Hematopoietic multipotent progenitor cell treated with erythropoietin and hydrocortisone succinate and interleukin-3 and kit ligand, for 15 days (in vitro differentiated cells): ENCODE measurements around the gene SYNM.

Experiments
- DNase-seq: peaks from one replicate; pipeline ENCODE4 v3.0.0-alpha.2; 2015; ENCODE audit warnings: low spot score

The SYNM gene

GRCh38 chr15:99169769-99170311 is 65.0 kb downstream of the SYNM start:
- DNase-seq: no peak

- DNase-seq: no peak
Observed at GRCh38 chr15:99170476-99171065, 65.7 kb downstream of the SYNM start.

- DNase-seq: no peak
Observed at GRCh38 chr15:99172171-99172570, 67.3 kb downstream of the SYNM start.

- no peak for DNase-seq
Observed at GRCh38 chr15:99172989-99173388, 68.1 kb downstream of the SYNM start.

GRCh38 chr15:99174567-99175395 is 69.9 kb downstream of the SYNM start:
- DNase-seq: no peak

GRCh38 chr15:99176757-99177156 is 71.9 kb downstream of the SYNM start:
- DNase-seq: no peak

- DNase-seq: no peak
Observed at GRCh38 chr15:99177679-99178078, 72.8 kb downstream of the SYNM start.

GRCh38 chr15:99180086-99180963 is 75.4 kb downstream of the SYNM start:
- no peak for DNase-seq

- no peak for DNase-seq
Observed at GRCh38 chr15:99180964-99181306, 76.1 kb downstream of the SYNM start.

- DNase-seq: no peak
Observed at GRCh38 chr15:99181545-99181971, 76.7 kb downstream of the SYNM start.

GRCh38 chr15:99182791-99183190 is 77.9 kb downstream of the SYNM start:
- DNase-seq: no peak
